Measurements from ENCODE around the gene NWD2.

NWD2 gene

DNA sequence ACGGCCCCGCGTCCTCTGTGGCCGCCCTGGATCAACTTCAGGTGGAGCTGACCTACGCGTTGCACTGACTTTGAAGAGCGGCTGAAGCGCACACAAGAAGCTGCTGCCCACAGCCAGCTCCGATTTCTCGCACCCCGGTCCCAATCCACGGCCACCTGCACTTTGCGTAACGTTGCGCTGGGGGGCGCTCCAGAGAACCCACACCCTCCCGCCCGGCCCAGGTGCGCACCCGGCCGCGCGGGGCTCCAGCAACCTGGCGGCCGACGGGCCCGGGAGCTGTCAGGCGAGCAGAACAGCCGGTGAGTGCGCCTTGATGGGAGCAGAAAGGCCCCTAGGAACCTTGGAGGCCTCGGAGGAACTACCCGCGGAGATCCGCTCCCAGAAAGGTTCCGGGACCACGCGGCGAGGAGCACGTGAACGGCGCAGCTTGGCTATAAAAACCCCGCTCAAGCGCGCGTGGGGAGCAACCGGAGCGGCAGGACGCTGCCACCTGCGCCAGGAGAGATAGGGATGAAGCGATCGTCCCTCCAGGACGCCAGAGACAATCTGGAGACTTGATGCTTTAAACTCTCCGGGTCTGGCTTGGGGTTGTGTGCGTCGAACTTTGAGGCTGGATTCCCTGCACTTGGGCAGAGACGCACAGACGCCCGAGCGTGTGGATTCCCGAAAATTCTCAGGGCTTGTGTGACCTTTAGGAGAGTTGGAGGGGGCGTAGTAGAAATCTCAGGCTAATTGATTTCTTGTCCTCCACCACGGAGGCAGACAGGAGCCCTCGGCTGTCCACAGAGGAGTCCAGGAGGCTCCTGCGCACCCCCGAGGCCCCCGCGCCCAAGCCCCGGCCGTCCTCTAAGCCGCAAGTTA, 591 bp upstream of the NWD2 start:
- no peaks in the 10 kb centered on the region for H3K9me2 ChIP-seq (replicated peaks; ENCODE audit: insufficient read depth, low read length)
- no peaks in the 10 kb centered on the region for H3K79me2 ChIP-seq (ENCODE audit: insufficient read depth, low read length)
- TF ChIP-seq, protein P1, sequence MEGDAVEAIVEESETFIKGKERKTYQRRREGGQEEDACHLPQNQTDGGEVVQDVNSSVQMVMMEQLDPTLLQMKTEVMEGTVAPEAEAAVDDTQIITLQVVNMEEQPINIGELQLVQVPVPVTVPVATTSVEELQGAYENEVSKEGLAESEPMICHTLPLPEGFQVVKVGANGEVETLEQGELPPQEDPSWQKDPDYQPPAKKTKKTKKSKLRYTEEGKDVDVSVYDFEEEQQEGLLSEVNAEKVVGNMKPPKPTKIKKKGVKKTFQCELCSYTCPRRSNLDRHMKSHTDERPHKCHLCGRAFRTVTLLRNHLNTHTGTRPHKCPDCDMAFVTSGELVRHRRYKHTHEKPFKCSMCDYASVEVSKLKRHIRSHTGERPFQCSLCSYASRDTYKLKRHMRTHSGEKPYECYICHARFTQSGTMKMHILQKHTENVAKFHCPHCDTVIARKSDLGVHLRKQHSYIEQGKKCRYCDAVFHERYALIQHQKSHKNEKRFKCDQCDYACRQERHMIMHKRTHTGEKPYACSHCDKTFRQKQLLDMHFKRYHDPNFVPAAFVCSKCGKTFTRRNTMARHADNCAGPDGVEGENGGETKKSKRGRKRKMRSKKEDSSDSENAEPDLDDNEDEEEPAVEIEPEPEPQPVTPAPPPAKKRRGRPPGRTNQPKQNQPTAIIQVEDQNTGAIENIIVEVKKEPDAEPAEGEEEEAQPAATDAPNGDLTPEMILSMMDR (IDR thresholded peaks at IDR 0.05; ENCODE audit: insufficient read depth, low read length, poor library complexity, severe bottlenecking): no peak
- no peak for TF ChIP-seq EZH2phosphoT487 (conservative IDR thresholded peaks at IDR 0.05; ENCODE audit: low read length)
- H3K27me3 ChIP-seq (ENCODE audit: low read length): no peaks in the 10 kb centered on the region
- no peak overlapping the region for H3K4me3 ChIP-seq (ENCODE audit: insufficient read depth, low read length, poor library complexity, severe bottlenecking)
- H3K4me2 ChIP-seq (ENCODE audit: low read depth, low read length, poor library complexity, severe bottlenecking): no peak overlapping the region
- no peaks in the 10 kb centered on the region for H4K20me1 ChIP-seq (ENCODE audit: low read depth, low read length)
- no peaks in the 10 kb centered on the region for H3F3A ChIP-seq (ENCODE audit: insufficient read depth)
- H3K36me3 ChIP-seq (ENCODE audit: low read length): no peaks in the 10 kb centered on the region
- no peak overlapping the region for H2AFZ ChIP-seq (ENCODE audit: low read depth, low read length, severe bottlenecking)
- no peak overlapping the region for H3K9ac ChIP-seq (ENCODE audit: low read length)
- H3K27ac ChIP-seq (ENCODE audit: low read depth, low read length): no peak overlapping the region
- no peaks in the 10 kb centered on the region for H3K9me3 ChIP-seq (ENCODE audit: insufficient read depth, low read length)

- Histone ChIP-seq H3K9ac (ENCODE audit: low read length) (no peak overlapping the region), H3F3A (ENCODE audit: insufficient read depth) (no peaks in the 10 kb centered on the region), H3K36me3 (ENCODE audit: low read length) (no peaks in the 10 kb centered on the region), H3K9me2 (replicated peaks; ENCODE audit: insufficient read depth, low read length) (no peaks in the 10 kb centered on the region), H3K79me2 (ENCODE audit: insufficient read depth, low read length) (no peaks in the 10 kb centered on the region), H3K9me3 (ENCODE audit: insufficient read depth, low read length) (no peaks in the 10 kb centered on the region), H3K4me3 (ENCODE audit: insufficient read depth, low read length, poor library complexity, severe bottlenecking) (no peak overlapping the region), H2AFZ (ENCODE audit: low read depth, low read length, severe bottlenecking) (no peak overlapping the region), H3K4me2 (ENCODE audit: low read depth, low read length, poor library complexity, severe bottlenecking) (no peak overlapping the region), H3K27ac (ENCODE audit: low read depth, low read length) (no peak overlapping the region), H4K20me1 (ENCODE audit: low read depth, low read length) (no peaks in the 10 kb centered on the region), H3K27me3 (ENCODE audit: low read length) (no peaks in the 10 kb centered on the region)
- TF ChIP-seq, protein P1 (IDR thresholded peaks at IDR 0.05; ENCODE audit: insufficient read depth, low read length, poor library complexity, severe bottlenecking): no peak
- no peak for TF ChIP-seq EZH2phosphoT487 (conservative IDR thresholded peaks at IDR 0.05; ENCODE audit: low read length)
Observed at GRCh38 chr4:37245391-37245954, 930 bp downstream of the NWD2 start.

GRCh38 chr4:37246891-37247290, 2.3 kb downstream of the NWD2 start:
- Histone ChIP-seq H3K27me3 (ENCODE audit: low read length) (no peaks in the 10 kb centered on the region), H3F3A (ENCODE audit: insufficient read depth) (no peaks in the 10 kb centered on the region), H3K9ac (ENCODE audit: low read length) (no peak overlapping the region), H3K4me3 (ENCODE audit: insufficient read depth, low read length, poor library complexity, severe bottlenecking) (no peak overlapping the region), H2AFZ (ENCODE audit: low read depth, low read length, severe bottlenecking) (no peak overlapping the region), H3K9me2 (replicated peaks; ENCODE audit: insufficient read depth, low read length) (no peaks in the 10 kb centered on the region), H3K9me3 (ENCODE audit: insufficient read depth, low read length) (no peaks in the 10 kb centered on the region), H3K79me2 (ENCODE audit: insufficient read depth, low read length) (no peaks in the 10 kb centered on the region), H3K4me2 (ENCODE audit: low read depth, low read length, poor library complexity, severe bottlenecking) (no peak overlapping the region), H3K27ac (ENCODE audit: low read depth, low read length) (no peak overlapping the region), H3K36me3 (ENCODE audit: low read length) (no peaks in the 10 kb centered on the region), H4K20me1 (ENCODE audit: low read depth, low read length) (no peaks in the 10 kb centered on the region)
- TF ChIP-seq, protein P1 (IDR thresholded peaks at IDR 0.05; ENCODE audit: insufficient read depth, low read length, poor library complexity, severe bottlenecking): no peak
- TF ChIP-seq EZH2phosphoT487 (conservative IDR thresholded peaks at IDR 0.05; ENCODE audit: low read length): no peak

Measured in SU-DHL-6 (cell line).